ENCODE results near the gene OPCML.

Gene OPCML

GRCh38 chr11:133522344-133522743 is 10.0 kb downstream of the OPCML start:
- Mint-ChIP-seq H3K9me3 (no peaks in the 10 kb centered on the region), H3K36me3 (ENCODE audit: low read depth) (no peaks in the 10 kb centered on the region), H3K27me3 (ENCODE audit: low read depth) (no peaks in the 10 kb centered on the region), H3K4me1 (ENCODE audit: low read depth) (no peaks in the 10 kb centered on the region), H3K4me3 (no peak overlapping the region), H3K27ac (no peak overlapping the region)

- Mint-ChIP-seq H3K4me1 (ENCODE audit: low read depth) (no peaks in the 10 kb centered on the region), H3K27ac (no peak overlapping the region), H3K36me3 (ENCODE audit: low read depth) (no peaks in the 10 kb centered on the region), H3K27me3 (ENCODE audit: low read depth) (no peaks in the 10 kb centered on the region), H3K4me3 (no peak overlapping the region), H3K9me3 (no peaks in the 10 kb centered on the region)
Measured at GRCh38 chr11:133521502-133521901, 10.8 kb downstream of the OPCML start.

GRCh38 chr11:133520707-133521106 is 11.6 kb downstream of the OPCML start:
- no peak overlapping the region for H3K4me3 Mint-ChIP-seq
- no peaks in the 10 kb centered on the region for H3K27me3 Mint-ChIP-seq (ENCODE audit: low read depth)
- H3K36me3 Mint-ChIP-seq (ENCODE audit: low read depth): no peaks in the 10 kb centered on the region
- no peak overlapping the region for H3K27ac Mint-ChIP-seq
- H3K9me3 Mint-ChIP-seq: no peaks in the 10 kb centered on the region
- H3K4me1 Mint-ChIP-seq (ENCODE audit: low read depth): no peaks in the 10 kb centered on the region

GRCh38 chr11:133519560-133519959 is 12.7 kb downstream of the OPCML start:
- no peaks in the 10 kb centered on the region for H3K9me3 Mint-ChIP-seq
- no peaks in the 10 kb centered on the region for H3K27me3 Mint-ChIP-seq (ENCODE audit: low read depth)
- H3K36me3 Mint-ChIP-seq (ENCODE audit: low read depth): no peaks in the 10 kb centered on the region
- no peak overlapping the region for H3K4me3 Mint-ChIP-seq
- H3K4me1 Mint-ChIP-seq (ENCODE audit: low read depth): no peaks in the 10 kb centered on the region
- no peak overlapping the region for H3K27ac Mint-ChIP-seq

- no peak overlapping the region for H3K4me3 Mint-ChIP-seq
- H3K36me3 Mint-ChIP-seq (ENCODE audit: low read depth): no peaks in the 10 kb centered on the region
- no peak overlapping the region for H3K27ac Mint-ChIP-seq
- no peaks in the 10 kb centered on the region for H3K4me1 Mint-ChIP-seq (ENCODE audit: low read depth)
- no peaks in the 10 kb centered on the region for H3K27me3 Mint-ChIP-seq (ENCODE audit: low read depth)
- H3K9me3 Mint-ChIP-seq: no peaks in the 10 kb centered on the region
Measured at GRCh38 chr11:133518702-133519264, 13.5 kb downstream of the OPCML start.

GRCh38 chr11:133516845-133517244 is 15.5 kb downstream of the OPCML start:
- Mint-ChIP-seq H3K27me3 (ENCODE audit: low read depth) (no peaks in the 10 kb centered on the region), H3K36me3 (ENCODE audit: low read depth) (no peaks in the 10 kb centered on the region), H3K4me3 (no peak overlapping the region), H3K4me1 (ENCODE audit: low read depth) (no peaks in the 10 kb centered on the region), H3K9me3 (no peaks in the 10 kb centered on the region), H3K27ac (no peak overlapping the region)

- Mint-ChIP-seq H3K4me3 (no peak overlapping the region), H3K27ac (no peak overlapping the region), H3K9me3 (no peaks in the 10 kb centered on the region), H3K4me1 (ENCODE audit: low read depth) (no peaks in the 10 kb centered on the region), H3K27me3 (ENCODE audit: low read depth) (no peaks in the 10 kb centered on the region), H3K36me3 (ENCODE audit: low read depth) (no peaks in the 10 kb centered on the region)
Measured at GRCh38 chr11:133515107-133515506, 17.2 kb downstream of the OPCML start.

GRCh38 chr11:133509924-133510697 is 22.2 kb downstream of the OPCML start:
- Mint-ChIP-seq H3K4me1 (ENCODE audit: low read depth) (no peaks in the 10 kb centered on the region), H3K27ac (no peak overlapping the region), H3K36me3 (ENCODE audit: low read depth) (no peaks in the 10 kb centered on the region), H3K9me3 (no peaks in the 10 kb centered on the region), H3K27me3 (ENCODE audit: low read depth) (no peaks in the 10 kb centered on the region), H3K4me3 (no peak overlapping the region)

GRCh38 chr11:133508468-133508867 is 23.8 kb downstream of the OPCML start:
- no peaks in the 10 kb centered on the region for H3K9me3 Mint-ChIP-seq
- H3K4me3 Mint-ChIP-seq: no peak overlapping the region
- H3K4me1 Mint-ChIP-seq (ENCODE audit: low read depth): no peaks in the 10 kb centered on the region
- H3K27me3 Mint-ChIP-seq (ENCODE audit: low read depth): no peaks in the 10 kb centered on the region
- no peak overlapping the region for H3K27ac Mint-ChIP-seq
- no peaks in the 10 kb centered on the region for H3K36me3 Mint-ChIP-seq (ENCODE audit: low read depth)

- H3K27ac Mint-ChIP-seq: no peak overlapping the region
- H3K36me3 Mint-ChIP-seq (ENCODE audit: low read depth): no peaks in the 10 kb centered on the region
- no peak overlapping the region for H3K4me3 Mint-ChIP-seq
- no peaks in the 10 kb centered on the region for H3K9me3 Mint-ChIP-seq
- H3K4me1 Mint-ChIP-seq (ENCODE audit: low read depth): no peaks in the 10 kb centered on the region
- no peaks in the 10 kb centered on the region for H3K27me3 Mint-ChIP-seq (ENCODE audit: low read depth)
Measured at GRCh38 chr11:133507185-133507584, 25.1 kb downstream of the OPCML start.

GRCh38 chr11:133506551-133507094 is 25.7 kb downstream of the OPCML start:
- Mint-ChIP-seq H3K27ac (no peak overlapping the region), H3K4me3 (no peak overlapping the region), H3K9me3 (no peaks in the 10 kb centered on the region)

GRCh38 chr11:133506023-133506422 is 26.3 kb downstream of the OPCML start:
- no peak overlapping the region for H3K27ac Mint-ChIP-seq
- no peaks in the 10 kb centered on the region for H3K27me3 Mint-ChIP-seq (ENCODE audit: low read depth)
- no peaks in the 10 kb centered on the region for H3K9me3 Mint-ChIP-seq
- H3K36me3 Mint-ChIP-seq (ENCODE audit: low read depth): no peaks in the 10 kb centered on the region
- H3K4me3 Mint-ChIP-seq: no peak overlapping the region
- H3K4me1 Mint-ChIP-seq (ENCODE audit: low read depth): no peaks in the 10 kb centered on the region

More at GRCh38 chr11:133506551-133507094, 25.7 kb downstream of the OPCML start:
- Mint-ChIP-seq H3K27me3 (ENCODE audit: low read depth) (no peaks in the 10 kb centered on the region), H3K4me1 (ENCODE audit: low read depth) (no peaks in the 10 kb centered on the region), H3K36me3 (ENCODE audit: low read depth) (no peaks in the 10 kb centered on the region)

GRCh38 chr11:133504906-133505305 is 27.4 kb downstream of the OPCML start:
- Mint-ChIP-seq H3K27me3 (ENCODE audit: low read depth) (no peaks in the 10 kb centered on the region), H3K4me1 (ENCODE audit: low read depth) (no peaks in the 10 kb centered on the region), H3K4me3 (no peak overlapping the region), H3K9me3 (no peaks in the 10 kb centered on the region), H3K27ac (no peak overlapping the region), H3K36me3 (ENCODE audit: low read depth) (no peaks in the 10 kb centered on the region)

GRCh38 chr11:133503776-133504175 is 28.5 kb downstream of the OPCML start:
- Mint-ChIP-seq H3K27ac (no peak overlapping the region), H3K36me3 (ENCODE audit: low read depth) (no peaks in the 10 kb centered on the region), H3K4me3 (no peak overlapping the region), H3K9me3 (no peaks in the 10 kb centered on the region), H3K4me1 (ENCODE audit: low read depth) (no peaks in the 10 kb centered on the region), H3K27me3 (ENCODE audit: low read depth) (no peaks in the 10 kb centered on the region)

- H3K4me1 Mint-ChIP-seq (ENCODE audit: low read depth): no peaks in the 10 kb centered on the region
- no peaks in the 10 kb centered on the region for H3K27me3 Mint-ChIP-seq (ENCODE audit: low read depth)
Measured at GRCh38 chr11:133503236-133503635, 29.1 kb downstream of the OPCML start.

More at GRCh38 chr11:133503236-133503635, 29.1 kb downstream of the OPCML start:
- Mint-ChIP-seq H3K9me3 (no peaks in the 10 kb centered on the region), H3K27ac (no peak overlapping the region), H3K4me3 (no peak overlapping the region), H3K36me3 (ENCODE audit: low read depth) (no peaks in the 10 kb centered on the region)

All from T-helper 1 cell treated with Interleukin-12 subunit alpha and Interleukin-12 subunit beta and Interleukin-4 antibody, amounts not matched to agents 30 μg/mL and 1 μg/mL, for 36 hours (primary cell).